GM18868 (cell line): ENCODE data around the gene CROCC2.

Source experiments
- ATAC-seq: cut with Tn5 transposase; IDR thresholded peaks from one replicate; pipeline ENCODE4 v1.9.1; 2021; ENCODE audit warnings: mild to moderate bottlenecking, moderate library complexity; ENCODE audit not compliant: unreplicated experiment

Gene CROCC2

GRCh38 chr2:240953426-240954410 is 47.6 kb downstream of the CROCC2 start:
- no peak for ATAC-seq

- ATAC-seq = no peak
These were observed 48.5 kb downstream of the CROCC2 start for GRCh38 chr2:240954436-240955305.

DNA sequence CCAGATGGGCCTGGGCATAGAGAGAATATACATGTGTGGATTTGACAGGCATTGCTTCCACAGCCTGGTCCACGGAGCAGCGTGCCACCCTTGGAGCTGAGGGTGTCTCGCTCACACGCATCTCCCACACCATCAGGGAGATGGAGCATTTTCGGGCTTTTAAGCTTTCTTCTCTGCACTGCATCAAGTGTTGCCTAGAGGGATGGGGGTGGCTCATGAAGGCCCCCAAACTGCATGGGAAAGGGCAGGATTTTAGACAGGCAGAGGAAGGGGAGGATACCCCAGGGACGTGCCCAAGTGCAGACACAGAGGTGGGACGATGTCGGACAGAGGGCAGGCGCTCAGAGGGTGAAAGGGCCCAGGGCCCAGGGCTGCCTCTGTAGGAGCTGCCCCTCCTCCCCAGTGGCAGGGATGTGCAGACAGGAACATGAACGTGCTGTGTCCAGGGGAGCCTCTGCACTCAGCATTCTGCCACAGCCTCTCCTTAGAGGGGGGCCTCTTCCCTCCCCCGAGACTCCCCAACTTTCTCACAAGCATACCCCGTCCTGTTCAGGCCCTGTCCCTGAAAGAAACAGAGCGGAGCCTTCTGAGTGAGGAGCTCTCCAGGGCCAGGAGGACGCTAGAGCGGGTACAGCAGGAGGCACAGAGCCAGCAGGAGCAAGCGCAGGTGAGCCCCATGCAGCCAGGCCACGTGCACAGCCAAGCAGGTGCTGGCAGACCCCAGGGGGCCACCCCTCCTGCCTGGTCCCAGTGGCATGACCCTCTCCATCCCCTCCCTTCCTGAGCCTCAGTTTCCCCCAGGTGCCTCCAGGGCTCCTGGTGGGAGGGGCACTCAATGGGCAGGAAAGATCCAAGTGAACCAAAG is 49.4 kb downstream of the CROCC2 start:
- no peak for ATAC-seq

DNA sequence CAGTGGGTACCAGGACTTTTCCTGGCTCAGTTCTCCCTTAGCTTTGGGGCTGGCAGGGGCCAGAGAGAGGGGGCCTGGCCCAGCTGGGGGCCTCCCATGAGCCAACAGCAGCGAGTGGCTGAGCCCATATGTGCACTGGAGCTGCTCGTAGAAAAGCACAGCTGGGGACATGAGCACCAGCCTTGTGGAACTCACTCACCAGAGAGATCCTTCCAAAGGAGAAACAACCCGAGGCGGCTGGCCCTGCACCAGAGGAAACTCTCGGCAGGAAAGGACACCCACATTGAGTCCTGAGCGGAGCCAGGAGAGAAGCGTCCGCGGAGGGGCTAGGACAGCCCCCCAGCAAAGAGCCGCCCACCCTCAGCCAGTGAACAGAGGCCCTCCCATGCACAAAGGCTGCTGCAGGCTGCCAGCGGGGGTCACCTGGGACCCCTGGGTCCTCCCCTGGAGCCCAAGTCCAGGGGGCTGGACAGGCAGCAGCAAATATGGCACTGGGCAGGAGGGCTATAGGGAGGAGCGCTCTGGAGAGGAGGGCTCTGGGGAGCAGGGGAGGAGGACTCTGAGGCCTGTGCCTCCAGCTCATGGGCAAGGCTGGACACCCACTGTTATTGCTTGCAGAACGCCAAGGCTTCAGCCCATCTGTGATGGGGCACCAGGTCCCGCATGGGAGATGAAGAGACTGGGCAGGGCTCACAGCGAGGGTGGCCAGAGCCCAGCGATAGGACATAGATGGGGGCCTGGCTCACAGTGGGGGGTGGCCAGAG is 50.2 kb downstream of the CROCC2 start:
- no peak for ATAC-seq

DNA sequence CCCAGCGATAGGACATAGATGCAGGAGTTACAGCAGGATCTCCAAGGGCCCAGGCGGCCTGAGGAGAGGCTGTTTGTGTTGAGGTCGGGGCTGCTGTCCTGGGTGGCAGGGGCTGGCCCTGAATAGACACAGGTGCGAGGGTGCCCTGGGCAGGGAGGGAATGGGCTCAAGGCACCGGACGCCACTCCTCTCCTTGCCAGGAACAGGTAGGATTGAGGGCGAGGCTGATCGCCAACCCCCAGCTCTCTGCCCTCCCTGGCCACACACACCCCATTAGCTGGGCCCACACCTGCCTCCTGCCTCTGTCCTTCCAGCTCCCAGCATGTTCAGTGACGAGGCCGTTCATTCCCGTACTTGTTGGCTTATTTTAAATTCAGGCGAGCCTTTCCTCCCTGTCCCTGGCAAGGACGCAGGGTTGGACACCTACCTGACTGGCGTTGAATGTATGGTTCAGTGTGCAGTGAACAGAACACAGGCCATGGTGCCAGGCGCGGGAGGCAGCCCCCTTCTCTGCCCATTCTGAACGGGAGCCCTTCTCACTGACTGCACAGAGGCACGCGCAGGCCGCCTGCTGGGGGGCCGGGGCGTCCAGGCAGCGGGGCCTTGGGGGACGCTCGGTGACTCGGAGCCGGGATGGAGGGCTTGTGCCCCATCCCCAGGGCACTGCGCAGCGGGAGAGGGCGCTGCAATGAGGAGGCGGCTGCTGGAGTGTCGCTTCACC is 51.0 kb downstream of the CROCC2 start:
- no peak for ATAC-seq

DNA sequence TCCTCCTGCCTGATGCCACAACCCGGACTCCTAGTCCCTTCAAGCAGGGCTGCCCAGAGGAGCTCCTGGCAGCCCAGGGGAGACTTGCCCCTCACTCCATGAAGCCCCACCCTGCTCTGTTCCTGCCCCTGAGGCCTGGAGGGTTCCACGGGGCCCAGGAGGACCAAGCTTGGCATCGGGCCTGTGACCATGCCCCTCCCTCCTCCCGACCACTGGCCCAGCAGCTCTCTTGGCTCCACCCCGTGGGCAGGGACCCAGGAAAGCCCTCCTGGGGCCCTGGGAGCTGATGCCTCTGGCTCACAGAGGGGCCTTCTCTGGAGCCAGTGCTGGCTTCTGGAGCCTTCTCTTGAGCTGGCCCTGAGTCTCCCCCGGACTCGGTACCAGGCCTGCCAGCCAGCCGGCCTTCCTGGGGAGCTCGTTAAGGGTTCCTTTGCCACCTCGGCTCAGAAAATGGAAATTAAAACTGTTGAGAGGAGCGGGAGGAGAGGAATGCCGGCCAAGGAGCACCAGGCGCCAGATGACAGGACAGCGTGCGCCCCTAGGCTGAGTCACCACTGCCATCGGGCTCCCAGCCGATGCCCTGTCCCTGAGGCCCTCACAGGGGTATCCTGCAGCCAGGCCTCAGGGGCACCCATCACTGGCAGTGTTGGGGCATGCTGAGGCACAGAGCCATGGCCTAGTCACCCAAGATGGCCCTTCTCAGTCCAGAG is 51.7 kb downstream of the CROCC2 start:
- no peak for ATAC-seq

GRCh38 chr2:240958366-240959213 is 52.5 kb downstream of the CROCC2 start:
- ATAC-seq = no peak

DNA sequence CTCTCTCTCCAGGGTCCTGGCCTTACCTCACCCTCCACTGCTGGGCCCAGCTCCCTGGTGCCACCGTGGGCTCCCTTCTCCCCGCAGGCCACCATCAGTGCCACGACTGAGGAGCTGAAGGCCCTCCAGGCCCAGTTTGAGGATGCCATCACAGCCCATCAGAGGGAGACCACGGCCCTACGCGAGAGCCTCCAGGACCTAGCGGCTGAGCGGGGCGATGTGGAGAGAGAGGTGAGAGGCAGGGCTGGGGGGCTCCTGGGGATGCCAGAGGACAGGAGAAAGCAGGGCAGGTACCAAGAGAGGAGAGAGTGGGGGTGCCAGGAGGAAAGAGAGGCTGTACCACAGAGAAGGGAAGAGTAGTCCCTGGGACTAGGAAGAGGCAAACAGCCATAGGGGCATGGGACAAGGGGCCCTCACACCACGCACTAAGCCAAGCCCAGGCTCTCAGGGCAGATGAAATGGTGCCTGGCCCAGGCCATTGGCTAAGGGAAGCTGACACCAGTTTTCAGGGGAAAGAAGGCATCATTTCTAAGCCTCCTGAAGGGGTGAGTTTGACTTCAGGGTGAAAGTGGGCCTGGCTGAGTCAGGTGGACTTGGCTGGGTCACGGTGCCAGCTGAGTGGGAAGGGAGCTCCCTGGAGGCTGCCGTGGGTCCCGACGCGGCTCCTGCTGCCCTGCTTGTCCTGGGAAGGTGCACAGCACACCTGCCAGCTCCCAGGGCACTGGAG is 53.2 kb downstream of the CROCC2 start:
- no peak for ATAC-seq

DNA sequence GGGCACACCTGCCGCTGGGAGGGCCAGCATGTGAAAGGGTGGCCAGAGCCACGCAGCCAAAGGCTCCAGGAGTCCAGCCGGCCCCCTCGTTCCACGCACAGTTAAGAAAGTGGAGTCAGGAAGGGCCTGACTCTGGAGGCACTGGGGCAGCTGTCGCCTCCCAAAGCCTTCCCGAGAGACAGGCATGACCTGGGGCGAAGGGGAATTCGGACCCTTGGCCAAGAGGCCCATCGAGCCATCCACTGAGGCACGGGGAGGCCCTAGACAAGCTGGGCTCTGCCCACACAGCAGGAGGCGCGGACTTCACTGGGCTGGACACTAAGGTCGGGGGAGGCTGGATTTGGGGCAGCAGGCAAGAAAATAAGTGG is 53.8 kb downstream of the CROCC2 start:
- no peak for ATAC-seq

DNA sequence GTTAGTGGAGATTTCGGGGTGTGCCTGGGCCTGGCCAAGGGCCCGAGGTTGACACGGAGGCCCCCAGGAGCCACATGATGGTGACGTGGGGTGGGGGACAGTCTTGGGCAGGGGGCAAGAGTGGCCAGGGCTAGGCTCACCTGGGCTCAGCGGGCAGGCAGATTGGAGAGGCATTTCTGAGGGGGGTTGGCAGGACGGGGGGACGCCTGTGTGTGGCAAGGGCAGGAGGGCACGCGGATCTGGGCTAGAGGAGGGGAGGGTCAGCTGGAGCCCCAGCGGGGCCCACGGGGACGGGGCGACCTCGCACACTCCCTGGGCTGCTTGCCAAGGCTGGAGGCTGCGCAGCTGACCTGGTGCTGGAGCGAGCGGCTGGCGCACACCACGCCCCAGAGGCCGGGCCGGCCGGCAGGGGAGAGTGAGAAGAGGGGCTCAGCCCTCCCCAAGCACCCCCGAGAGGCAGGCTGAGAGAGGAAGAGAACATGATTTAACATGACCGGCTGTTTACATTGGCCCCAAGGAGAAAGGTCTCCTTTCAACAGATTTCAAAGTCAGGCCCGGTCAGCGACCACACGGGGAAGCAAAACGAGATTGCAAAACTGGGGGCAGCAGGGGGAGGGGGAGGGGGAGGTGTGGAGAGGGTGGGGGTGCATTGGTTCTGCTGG is 54.3 kb downstream of the CROCC2 start:
- no peak for ATAC-seq

- no peak for ATAC-seq
These were observed 55.1 kb downstream of the CROCC2 start for GRCh38 chr2:240960971-240961876.

GRCh38 chr2:240961910-240962299 is 55.8 kb downstream of the CROCC2 start:
- ATAC-seq = no peak

DNA sequence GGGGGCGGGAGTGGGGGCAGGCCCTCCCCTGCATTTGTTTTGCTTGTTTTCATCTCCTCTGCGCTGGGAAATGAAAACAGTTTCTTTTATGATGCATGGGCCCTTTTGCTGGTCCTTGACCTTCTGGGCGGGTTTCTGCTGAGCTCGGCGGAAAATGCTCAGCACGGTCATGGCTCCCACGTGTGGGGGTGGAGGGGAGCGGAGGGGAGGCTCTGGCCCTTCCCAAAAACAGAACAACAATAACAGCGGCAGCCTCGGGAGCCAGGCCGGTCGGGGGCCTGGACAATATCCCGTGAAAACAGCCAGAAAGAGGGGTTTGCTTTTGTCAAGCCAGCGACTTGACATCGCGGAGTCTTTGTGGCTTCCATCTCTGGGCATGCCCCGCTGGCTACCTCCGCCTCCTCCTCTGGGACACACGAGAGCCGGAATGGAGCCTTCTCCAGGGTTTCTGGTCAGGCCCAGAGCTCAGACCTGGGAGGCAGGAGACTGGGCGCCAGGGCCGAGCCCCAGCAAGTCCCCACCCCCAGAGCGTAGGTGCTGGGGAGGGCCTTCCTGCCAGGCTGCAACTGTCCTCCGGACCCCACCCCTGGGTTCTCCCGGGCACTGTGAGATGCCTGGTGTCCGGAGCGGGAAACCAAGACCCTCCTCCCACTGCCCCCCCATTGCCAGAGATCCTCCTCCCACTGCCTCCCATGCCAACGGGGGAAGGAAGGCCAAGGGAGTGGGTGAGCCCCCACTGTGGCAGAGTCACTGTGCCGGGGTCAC is 56.3 kb downstream of the CROCC2 start:
- ATAC-seq = no peak

DNA sequence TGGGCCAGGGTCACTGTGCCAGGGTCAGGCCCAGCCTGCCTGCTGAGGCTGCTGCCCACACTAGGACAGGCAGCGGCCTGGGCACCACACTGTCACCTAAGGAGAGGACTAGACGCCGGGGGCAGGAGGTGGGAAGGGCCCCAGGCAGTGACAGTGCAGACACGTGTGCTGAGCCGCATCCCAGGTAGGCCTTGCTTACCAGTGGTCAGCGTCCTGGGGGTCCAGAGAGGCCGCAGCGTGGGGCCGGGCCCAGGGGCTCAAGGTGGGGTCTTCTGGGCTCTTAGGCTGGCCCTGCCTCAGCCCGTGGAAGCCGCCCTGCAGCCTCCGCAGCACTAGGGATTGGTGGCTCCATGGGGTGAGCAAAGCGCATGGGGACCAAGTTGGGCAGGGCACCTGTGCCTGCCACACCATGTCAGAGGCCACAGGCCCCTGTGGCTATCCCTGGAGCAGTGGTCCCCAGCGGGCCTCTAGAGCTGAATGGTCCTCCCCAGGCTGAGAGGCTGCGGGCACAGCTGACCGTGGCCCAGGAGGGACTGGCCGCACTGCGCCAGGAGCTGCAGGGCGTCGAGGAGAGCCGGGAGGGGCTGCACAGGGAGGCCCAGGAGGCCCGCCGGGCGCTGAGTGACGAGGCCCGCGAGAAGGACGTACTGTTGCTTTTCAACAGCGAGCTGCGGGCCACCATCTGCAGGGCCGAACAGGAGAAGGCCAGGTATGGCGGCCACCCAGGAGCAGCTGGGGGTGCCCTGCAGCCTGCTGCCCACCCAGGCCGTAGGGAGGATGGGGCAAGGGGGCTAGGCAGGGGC is 57.1 kb downstream of the CROCC2 start:
- ATAC-seq = no peak
